HepG2 (cell line): ENCODE data around the gene TMEM238. TPM values are rescaled to one million over a fixed set of nuclear protein-coding genes. Genes with fewer than 3 reads are reported as not detected.

Experiments
- ATAC-seq: fragments of 200-7000 bp; cut with Tn5 transposase; 3 replicates; pipeline ENCODE4 v1.9.1; 2020; ENCODE audit warnings: mild to moderate bottlenecking, moderate library complexity
- BruUV-seq: library from RNA; stranded (reverse); fragments of 400-500 nt; replicated peaks from 2 replicates; lab custom pipeline; 2021; lab: Mats Ljungman, UMichigan
- CTCF ChIA-PET: fragments of 300-600 bp; formaldehyde crosslinking; extraction: SDS; loops from one replicate; lab custom pipeline; 2021; ENCODE audit warnings: low total read pairs, inconsistent platforms, low intra/inter-chr PET ratio; lab: Yijun Ruan, JAX
- POLR2A ChIA-PET: fragments of 350-600 bp; sonication (Branson Sonifier 250); formaldehyde crosslinking; loops from one replicate; lab custom pipeline; 2020; ENCODE audit warnings: antibody characterized with exemption, inconsistent platforms; lab: Yijun Ruan, JAX
- DNase-seq: peaks from one replicate; pipeline ENCODE4 v3.0.0-alpha.2; 2015; ENCODE audit warnings: low spot score
- FAIRE-seq: peaks from 3 replicates; lab custom pipeline; 2011; peaks lifted over from hg19 to GRCh38; lab: Jason Lieb, UNC
- H2AFZ ChIP-seq: one replicate; pipeline ENCODE4 v1.6.1; 2011; ENCODE audit warnings: low read length, inconsistent platforms
- H3K27ac ChIP-seq: fragments of 300-600 bp; 3 replicates; pipeline ENCODE4 v1.8.0; 2011; ENCODE audit warnings: mixed run types, mild to moderate bottlenecking, mixed read lengths, low read length, inconsistent platforms; ENCODE audit not compliant: insufficient read depth; ENCODE audit errors: extremely low read length
- H3K27me3 ChIP-seq, 2 experiments: fragments of 200-600 bp in 1 of 2; 2 replicates in 1 of 2; 3 replicates in 1 of 2; pipeline versions ENCODE4 v1.6.0 to v1.8.0; 2011; ENCODE audit warnings: low read length in 2 of 2, mild to moderate bottlenecking in 2 of 2, moderate library complexity in 2 of 2, inconsistent platforms in 1 of 2; ENCODE audit not compliant: insufficient read depth in 2 of 2, control insufficient read depth in 1 of 2
- H3K36me3 ChIP-seq, 2 experiments: fragments of 200-600 bp in 1 of 2; replicated peaks in 1 of 2; 2 replicates in 1 of 2; 3 replicates in 1 of 2; pipeline versions ENCODE4 v1.5.1 to v1.8.0; 2011; ENCODE audit warnings: low read length in 2 of 2, inconsistent platforms in 1 of 2; ENCODE audit not compliant: insufficient read depth in 2 of 2, control insufficient read depth in 1 of 2
- H3K4me1 ChIP-seq: 2 replicates; pipeline ENCODE4 v1.5.1; 2012; ENCODE audit warnings: low read length, inconsistent platforms; ENCODE audit not compliant: insufficient read depth
- H3K4me2 ChIP-seq: 2 replicates; pipeline ENCODE4 v1.6.0; 2011; ENCODE audit warnings: low read depth, low read length, inconsistent platforms
- H3K4me3 ChIP-seq, 3 experiments: fragments of 200-600 bp in 1 of 3; sonication (generic), shearing (Covaris generic) in 1 of 3; replicated peaks in 1 of 3; 2 replicates each; pipeline ENCODE4 v1.5.1; 2011 to 2016; ENCODE audit warnings: low read length in 3 of 3, inconsistent platforms in 2 of 3, low read depth in 2 of 3, mild to moderate bottlenecking in 2 of 3, control low read depth in 1 of 3, mixed read lengths in 1 of 3; ENCODE audit not compliant: insufficient read depth in 1 of 3
- H3K79me2 ChIP-seq: one replicate; pipeline ENCODE4 v1.6.1; 2011; ENCODE audit warnings: low read length, inconsistent platforms; ENCODE audit not compliant: insufficient read depth
- H3K9ac ChIP-seq: 2 replicates; pipeline ENCODE4 v1.6.0; 2011; ENCODE audit warnings: mild to moderate bottlenecking, low read depth, low read length, inconsistent platforms; ENCODE audit not compliant: insufficient read depth
- H3K9me3 ChIP-seq: 2 replicates; pipeline ENCODE4 v1.5.1; 2012; ENCODE audit warnings: mild to moderate bottlenecking, low read length
- H4K20me1 ChIP-seq: 2 replicates; pipeline ENCODE4 v1.6.0; 2011; ENCODE audit warnings: inconsistent platforms, mild to moderate bottlenecking, low read length, moderate library complexity; ENCODE audit not compliant: insufficient read depth
- CHD4 ChIP-seq: fragments of 200-600 bp; sonication (generic); IDR thresholded peaks from 2 replicates; pipeline ENCODE4 v1.7.0; 2017; ENCODE audit warnings: mild to moderate bottlenecking, low read length, borderline replicate concordance
- FOXJ3 ChIP-seq: sonication (generic); formaldehyde crosslinking; IDR thresholded peaks from 2 replicates; pipeline ENCODE4 v1.4.0; 2020; ENCODE audit warnings: missing genetic modification reagents, mild to moderate bottlenecking, borderline replicate concordance
- KDM2A ChIP-seq: sonication (generic); formaldehyde crosslinking; IDR thresholded peaks from 2 replicates; pipeline ENCODE4 v1.4.0; 2020; ENCODE audit warnings: low read depth, missing genetic modification reagents, borderline replicate concordance
- MATR3 ChIP-seq: sonication (generic); formaldehyde crosslinking; IDR thresholded peaks from 2 replicates; pipeline ENCODE4 v1.4.0; 2020; ENCODE audit warnings: missing genetic modification reagents
- PATZ1 ChIP-seq: sonication (generic); formaldehyde crosslinking; IDR thresholded peaks from 2 replicates; pipeline ENCODE4 v1.4.0; 2020; ENCODE audit warnings: missing genetic modification reagents
- PLSCR1 ChIP-seq: sonication (generic); formaldehyde crosslinking; IDR thresholded peaks from 2 replicates; pipeline ENCODE4 v1.5.0; 2020; ENCODE audit warnings: missing genetic modification reagents, mild to moderate bottlenecking, borderline replicate concordance
- TBL1XR1 ChIP-seq: fragments of 150-350 bp; IDR thresholded peaks from 2 replicates; pipeline ENCODE4 v1.6.1; 2014; ENCODE audit warnings: borderline replicate concordance, low read length; ENCODE audit not compliant: partially characterized antibody
- ZNF17 ChIP-seq: sonication (generic); formaldehyde crosslinking; IDR thresholded peaks from 2 replicates; pipeline ENCODE4 v1.5.0; 2020; ENCODE audit warnings: mild to moderate bottlenecking, missing genetic modification reagents
- ZNF329 ChIP-seq: sonication (generic); formaldehyde crosslinking; IDR thresholded peaks from 2 replicates; pipeline ENCODE4 v1.9.0; 2021; ENCODE audit warnings: low read depth, mild to moderate bottlenecking, missing genetic modification reagents
- ZNF451 ChIP-seq: sonication (generic); formaldehyde crosslinking; IDR thresholded peaks from 2 replicates; pipeline ENCODE4 v1.5.0; 2020; ENCODE audit warnings: mild to moderate bottlenecking, missing genetic modification reagents
- WGBS: methylation state at CpG from one replicate; pipeline ENCODE4 v1.1.6; 2017; ENCODE audit warnings: low lambda C conversion rate; 5-methylcytosine and 5-hydroxymethylcytosine counted together
- in situ Hi-C: cut with HindIII; loops from 2 replicates; pipeline ENCODE4 v1.10.0; 2017; ENCODE audit warnings: low pct_unique_long_range_greater_than_20kb; ENCODE audit not compliant: extremely low pct_ligation_motif_present
- intact Hi-C: fragments of 100-400 bp; cut with micrococcal nuclease; formaldehyde crosslinking; loops from one replicate; pipeline ENCODE4 v1.10.0; 2022; ENCODE audit not compliant: unreplicated experiment
- polyA plus RNA-seq, 8 experiments: library from polyadenylated mRNA; depleted of rRNA in 3 of 8; stranded (reverse) in 7 of 8; unstranded in 1 of 8; fragments of >200 nt; fragmentation: Illumina TruSeq in 4 of 8; extraction: Trizol in 4 of 8; gene quantifications; 2 replicates each; pipeline versions ENCODE4 v1.2.1 to v1.2.3, GENCODE V29; 2011 to 2016; ENCODE audit warnings: low read depth in 4 of 8, missing spikeins in 1 of 8, mixed read lengths in 1 of 8; ENCODE audit not compliant: insufficient read depth in 1 of 8
- total RNA-seq, 5 experiments: library from RNA; depleted of rRNA; stranded (reverse); fragments of >200 nt; fragmentation: Illumina TruSeq; extraction: Trizol; gene quantifications; 2 replicates each; pipeline ENCODE4 v1.2.3, GENCODE V29; 2016; ENCODE audit warnings: low read depth in 1 of 5

Gene TMEM238
- total and polyA plus RNA-seq, 2 of the 13 experiments (the other 11 are each of a cell fraction or from before 2014, with no cell fraction given): not detected

GRCh38 chr19:55347442-55348009 lies 36.6 kb downstream of the TMEM238 start (continued):
- no peak for TF ChIP-seq FOXJ3 (CRISPR knock-in tag)
- TF ChIP-seq PLSCR1 (CRISPR knock-in tag): no peak
- no peak for TF ChIP-seq PATZ1

GRCh38 chr19:55346725-55347441 lies 37.2 kb downstream of the TMEM238 start:
- no peaks in the 10 kb centered on the region for H4K20me1 ChIP-seq
- H3K9me3 ChIP-seq: no peaks in the 10 kb centered on the region
- no peak for DNase-seq
- BruUV-seq: no TSS peak
- FAIRE-seq: no peak
- ChIA-PET CTCF (no interaction called here), POLR2A (no interaction called here)
- in situ Hi-C loops (no loop called here), intact Hi-C loops (no loop called here)
- H3K9ac ChIP-seq: no peak overlapping the region
- H3K27me3 ChIP-seq: peaks cover 3 to 5% of the 10 kb centered on the region in 2 experiments; a peak in 4 of 5 replicates
- no peak overlapping the region for H2AFZ ChIP-seq
- no peak overlapping the region for H3K4me3 ChIP-seq
- H3K36me3 ChIP-seq: peaks cover 2 to 7% of the 10 kb centered on the region in 2 experiments; a peak in 3 of 5 replicates
- no peak overlapping the region for H3K27ac ChIP-seq
- H3K79me2 ChIP-seq: no peaks in the 10 kb centered on the region
- H3K4me2 ChIP-seq: no peak overlapping the region
- ATAC-seq: no peak
- H3K4me1 ChIP-seq: no peaks in the 10 kb centered on the region
- 94% methylated on average over 15 of the region's 41 CpGs for WGBS
- TF ChIP-seq TBL1XR1 (no peak), KDM2A (CRISPR knock-in tag) (no peak), ZNF17 (CRISPR knock-in tag) (no peak), CHD4 (no peak), ZNF451 (CRISPR knock-in tag) (no peak), MATR3 (CRISPR knock-in tag) (no peak), ZNF329 (CRISPR knock-in tag) (no peak)
